ENCODE measurements around the gene SLCO1A2. TPM values are rescaled to one million over a fixed set of nuclear protein-coding genes. Genes with fewer than 3 reads are reported as not detected.
A peak's percentile ranks its signal among the peaks of the same experiment; 100 is the strongest.

Gene SLCO1A2
- total RNA-seq, 1 donor from 2014 or later, result not detected

- Histone ChIP-seq H3K36me3 (ENCODE audit: control insufficient read depth, insufficient read depth, low read length) (no peaks in the 10 kb centered on the region), H3K4me3 (ENCODE audit: low read depth, low read length) (no peak overlapping the region), H3K27me3 (ENCODE audit: control insufficient read depth, insufficient read depth, low read length) (no peaks in the 10 kb centered on the region)
- no peak for FAIRE-seq
- TF ChIP-seq, protein P1, sequence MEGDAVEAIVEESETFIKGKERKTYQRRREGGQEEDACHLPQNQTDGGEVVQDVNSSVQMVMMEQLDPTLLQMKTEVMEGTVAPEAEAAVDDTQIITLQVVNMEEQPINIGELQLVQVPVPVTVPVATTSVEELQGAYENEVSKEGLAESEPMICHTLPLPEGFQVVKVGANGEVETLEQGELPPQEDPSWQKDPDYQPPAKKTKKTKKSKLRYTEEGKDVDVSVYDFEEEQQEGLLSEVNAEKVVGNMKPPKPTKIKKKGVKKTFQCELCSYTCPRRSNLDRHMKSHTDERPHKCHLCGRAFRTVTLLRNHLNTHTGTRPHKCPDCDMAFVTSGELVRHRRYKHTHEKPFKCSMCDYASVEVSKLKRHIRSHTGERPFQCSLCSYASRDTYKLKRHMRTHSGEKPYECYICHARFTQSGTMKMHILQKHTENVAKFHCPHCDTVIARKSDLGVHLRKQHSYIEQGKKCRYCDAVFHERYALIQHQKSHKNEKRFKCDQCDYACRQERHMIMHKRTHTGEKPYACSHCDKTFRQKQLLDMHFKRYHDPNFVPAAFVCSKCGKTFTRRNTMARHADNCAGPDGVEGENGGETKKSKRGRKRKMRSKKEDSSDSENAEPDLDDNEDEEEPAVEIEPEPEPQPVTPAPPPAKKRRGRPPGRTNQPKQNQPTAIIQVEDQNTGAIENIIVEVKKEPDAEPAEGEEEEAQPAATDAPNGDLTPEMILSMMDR (IDR thresholded peaks at IDR 0.05; ENCODE audit: insufficient read depth, low read length, severe bottlenecking), result no peak
- DNase-seq (ENCODE audit: low read depth), result no peak
Observed at GRCh38 chr12:21296348-21296747, 38.4 kb downstream of the SLCO1A2 start.

- TF ChIP-seq, protein P1 (IDR thresholded peaks at IDR 0.05; ENCODE audit: insufficient read depth, low read length, severe bottlenecking), result no peak
- FAIRE-seq, result no peak
- Histone ChIP-seq H3K27me3 (ENCODE audit: control insufficient read depth, insufficient read depth, low read length) (no peaks in the 10 kb centered on the region), H3K4me3 (ENCODE audit: low read depth, low read length) (no peak overlapping the region), H3K36me3 (ENCODE audit: control insufficient read depth, insufficient read depth, low read length) (no peaks in the 10 kb centered on the region)
- DNase-seq (ENCODE audit: low read depth), result peak; percentile 66
Observed at GRCh38 chr12:21294176-21294575, 40.5 kb downstream of the SLCO1A2 start.

- Histone ChIP-seq H3K27me3 (ENCODE audit: control insufficient read depth, insufficient read depth, low read length) (no peaks in the 10 kb centered on the region), H3K36me3 (ENCODE audit: control insufficient read depth, insufficient read depth, low read length) (no peaks in the 10 kb centered on the region), H3K4me3 (ENCODE audit: low read depth, low read length) (no peak overlapping the region)
- TF ChIP-seq, protein P1 (IDR thresholded peaks at IDR 0.05; ENCODE audit: insufficient read depth, low read length, severe bottlenecking), result no peak
- DNase-seq (ENCODE audit: low read depth), result no peak
- no peak for FAIRE-seq
Observed at GRCh38 chr12:21292111-21292510, 42.6 kb downstream of the SLCO1A2 start.

- H3K27me3 ChIP-seq (ENCODE audit: control insufficient read depth, insufficient read depth, low read length), result no peaks in the 10 kb centered on the region
- DNase-seq (ENCODE audit: low read depth) (no peak), FAIRE-seq (no peak)
- H3K36me3 ChIP-seq (ENCODE audit: control insufficient read depth, insufficient read depth, low read length), result no peaks in the 10 kb centered on the region
- no peak overlapping the region for H3K4me3 ChIP-seq (ENCODE audit: low read depth, low read length)
- TF ChIP-seq, protein P1 (IDR thresholded peaks at IDR 0.05; ENCODE audit: insufficient read depth, low read length, severe bottlenecking), result no peak
Observed at GRCh38 chr12:21289698-21290097, 45.0 kb downstream of the SLCO1A2 start.

- Histone ChIP-seq H3K36me3 (ENCODE audit: control insufficient read depth, insufficient read depth, low read length) (no peaks in the 10 kb centered on the region), H3K4me3 (ENCODE audit: low read depth, low read length) (no peak overlapping the region), H3K27me3 (ENCODE audit: control insufficient read depth, insufficient read depth, low read length) (no peaks in the 10 kb centered on the region)
- TF ChIP-seq, protein P1 (IDR thresholded peaks at IDR 0.05; ENCODE audit: insufficient read depth, low read length, severe bottlenecking), result no peak
- no peak for DNase-seq (ENCODE audit: low read depth)
- no peak for FAIRE-seq
Observed at GRCh38 chr12:21276826-21277225, 57.9 kb downstream of the SLCO1A2 start.

DNA sequence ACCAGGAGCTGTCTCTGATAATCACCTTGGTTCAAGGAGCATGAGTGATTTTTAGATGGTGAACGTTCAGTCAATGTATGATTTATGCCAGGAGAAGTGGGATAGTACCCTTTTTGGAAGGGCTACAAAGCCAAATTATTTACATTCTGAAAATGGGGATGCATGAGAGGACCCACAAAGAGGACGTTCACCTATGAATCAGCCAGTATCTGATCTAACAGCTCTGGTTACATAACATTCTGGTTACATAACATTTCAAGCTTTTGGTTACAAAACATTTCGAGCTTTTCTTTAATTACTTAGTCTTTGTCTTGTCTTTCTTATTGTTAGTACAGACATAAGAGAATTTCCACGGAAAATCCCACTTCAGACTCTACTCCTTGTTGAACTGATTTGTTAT lies 68.8 kb downstream of the SLCO1A2 start:
- TF ChIP-seq, protein P1 (IDR thresholded peaks at IDR 0.05; ENCODE audit: insufficient read depth, low read length, severe bottlenecking), result no peak
- H3K27me3 ChIP-seq (ENCODE audit: control insufficient read depth, insufficient read depth, low read length), result no peaks in the 10 kb centered on the region
- no peak overlapping the region for H3K4me3 ChIP-seq (ENCODE audit: low read depth, low read length)
- FAIRE-seq, result no peak
- no peaks in the 10 kb centered on the region for H3K36me3 ChIP-seq (ENCODE audit: control insufficient read depth, insufficient read depth, low read length)
- no peak for DNase-seq (ENCODE audit: low read depth)
